ENCODE results near the gene XYLB.

DNA sequence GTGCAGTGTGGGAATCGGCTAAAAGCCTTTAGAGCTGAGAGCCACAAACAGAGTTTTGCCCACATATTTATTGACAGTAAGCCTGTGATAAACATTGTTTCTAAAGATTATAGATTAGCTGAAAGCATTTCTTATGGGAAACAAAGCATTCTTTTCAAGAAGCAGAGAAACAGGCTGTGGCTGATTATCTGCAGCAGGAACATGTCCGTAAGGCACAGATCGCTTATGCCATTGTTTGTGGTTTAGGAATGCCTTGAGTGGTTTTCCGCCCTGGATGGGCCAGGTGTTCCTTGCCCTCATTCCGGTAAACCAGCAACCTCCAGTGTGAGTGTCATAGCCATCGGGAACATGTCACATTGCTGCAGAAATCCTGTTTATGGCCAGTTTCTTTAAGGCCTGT, 12.5 kb downstream of the XYLB start:
- TF ChIP-seq, protein P1, sequence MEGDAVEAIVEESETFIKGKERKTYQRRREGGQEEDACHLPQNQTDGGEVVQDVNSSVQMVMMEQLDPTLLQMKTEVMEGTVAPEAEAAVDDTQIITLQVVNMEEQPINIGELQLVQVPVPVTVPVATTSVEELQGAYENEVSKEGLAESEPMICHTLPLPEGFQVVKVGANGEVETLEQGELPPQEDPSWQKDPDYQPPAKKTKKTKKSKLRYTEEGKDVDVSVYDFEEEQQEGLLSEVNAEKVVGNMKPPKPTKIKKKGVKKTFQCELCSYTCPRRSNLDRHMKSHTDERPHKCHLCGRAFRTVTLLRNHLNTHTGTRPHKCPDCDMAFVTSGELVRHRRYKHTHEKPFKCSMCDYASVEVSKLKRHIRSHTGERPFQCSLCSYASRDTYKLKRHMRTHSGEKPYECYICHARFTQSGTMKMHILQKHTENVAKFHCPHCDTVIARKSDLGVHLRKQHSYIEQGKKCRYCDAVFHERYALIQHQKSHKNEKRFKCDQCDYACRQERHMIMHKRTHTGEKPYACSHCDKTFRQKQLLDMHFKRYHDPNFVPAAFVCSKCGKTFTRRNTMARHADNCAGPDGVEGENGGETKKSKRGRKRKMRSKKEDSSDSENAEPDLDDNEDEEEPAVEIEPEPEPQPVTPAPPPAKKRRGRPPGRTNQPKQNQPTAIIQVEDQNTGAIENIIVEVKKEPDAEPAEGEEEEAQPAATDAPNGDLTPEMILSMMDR (conservative IDR thresholded peaks at IDR 0.05 in 1 of 2, IDR thresholded peaks at IDR 0.05 in 1 of 2; ENCODE audit: extremely low read depth in 1 of 2, insufficient read depth in 1 of 2, low read depth in 1 of 2, low read length in 2 of 2) = no peak
- TF ChIP-seq EZH2 (IDR thresholded peaks at IDR 0.05; ENCODE audit: borderline replicate concordance, low read length) = no peak
